DND-41 (cell line): Measurements from ENCODE around the gene METTL26.

ENCODE experiments used
- ATAC-seq: fragments of 200-7000 bp; cut with Tn5 transposase; 3 replicates; pipeline ENCODE4 v1.9.1; 2021; ENCODE audit warnings: low read depth; ENCODE audit not compliant: insufficient read depth
- DNase-seq: peaks from one replicate; pipeline ENCODE4 v3.0.0-alpha.2; 2020
- H2AFZ ChIP-seq: 2 replicates; pipeline ENCODE4 v1.6.0; 2012; ENCODE audit warnings: low read depth, low read length
- H3K27ac ChIP-seq: 2 replicates; pipeline ENCODE4 v1.5.1; 2012; ENCODE audit warnings: low read length, inconsistent platforms
- H3K27me3 ChIP-seq: fragments of 200-600 bp; sonication (generic); 2 replicates; pipeline ENCODE4 v1.6.0; 2012; ENCODE audit warnings: low read length, mild to moderate bottlenecking, inconsistent platforms; ENCODE audit not compliant: insufficient read depth, poor library complexity
- H3K36me3 ChIP-seq: 2 replicates; pipeline ENCODE4 v1.5.1; 2012; ENCODE audit warnings: low read length, inconsistent platforms; ENCODE audit not compliant: insufficient read depth
- H3K4me1 ChIP-seq: 2 replicates; pipeline ENCODE4 v1.5.1; 2012; ENCODE audit warnings: mild to moderate bottlenecking, low read length; ENCODE audit not compliant: insufficient read depth
- H3K4me2 ChIP-seq: 2 replicates; pipeline ENCODE4 v1.6.0; 2012; ENCODE audit warnings: mild to moderate bottlenecking, moderate library complexity, low read length, inconsistent platforms; ENCODE audit not compliant: insufficient read depth
- H3K4me3 ChIP-seq, 2 experiments: fragments of 200-600 bp in 1 of 2; shearing (Covaris generic) in 1 of 2; 2 replicates each; pipeline ENCODE4 v1.5.1; 2012 to 2016; ENCODE audit warnings: inconsistent platforms in 2 of 2, low read length in 2 of 2, mild to moderate bottlenecking in 2 of 2, low read depth in 1 of 2, moderate library complexity in 1 of 2
- H3K79me2 ChIP-seq: 2 replicates; pipeline ENCODE4 v1.6.0; 2012; ENCODE audit warnings: low read length, inconsistent platforms; ENCODE audit not compliant: insufficient read depth
- H3K9ac ChIP-seq: 2 replicates; pipeline ENCODE4 v1.6.0; 2012; ENCODE audit warnings: low read depth, mild to moderate bottlenecking, inconsistent platforms, low read length, moderate library complexity
- H3K9me3 ChIP-seq: 2 replicates; pipeline ENCODE4 v1.5.1; 2012; ENCODE audit warnings: low read length, moderate library complexity, mild to moderate bottlenecking, inconsistent platforms; ENCODE audit not compliant: insufficient read depth, severe bottlenecking
- H4K20me1 ChIP-seq: 2 replicates; pipeline ENCODE4 v1.6.0; 2012; ENCODE audit warnings: low read length; ENCODE audit not compliant: insufficient read depth
- EZH2 ChIP-seq: IDR thresholded peaks from 3 replicates; pipeline ENCODE4 v1.6.1; 2012; ENCODE audit warnings: borderline replicate concordance, low read depth, mild to moderate bottlenecking, moderate library complexity, low read length, inconsistent platforms; ENCODE audit not compliant: severe bottlenecking
- TF ChIP-seq, protein P1 (sequence below): IDR thresholded peaks from 2 replicates; pipeline ENCODE4 v1.5.1; 2012; ENCODE audit warnings: borderline replicate concordance, low read length, moderate library complexity, mild to moderate bottlenecking; ENCODE audit not compliant: poor library complexity, severe bottlenecking; ENCODE audit errors: extremely low read depth

METTL26 gene

DNA sequence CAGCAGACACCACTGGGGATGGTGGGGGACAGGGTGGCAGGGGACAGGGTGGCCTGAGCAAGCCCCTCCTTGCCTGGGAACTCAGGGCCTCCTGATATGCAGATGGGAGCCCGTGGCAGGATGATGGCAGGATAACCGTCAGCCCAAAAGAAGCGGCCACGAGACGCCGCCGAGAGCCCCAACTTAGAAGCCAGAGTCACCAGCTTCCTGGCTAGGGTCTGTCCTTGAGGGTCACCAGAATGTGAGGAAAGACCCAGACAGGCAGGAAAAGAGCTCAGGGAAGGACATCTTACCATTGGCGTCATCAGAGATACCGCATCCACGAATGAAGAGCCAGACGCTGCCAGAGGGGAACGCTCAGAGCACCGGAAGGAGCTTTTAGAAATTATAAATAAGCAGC lies 26.8 kb downstream of the METTL26 start:
- no peak for TF ChIP-seq EZH2
- TF ChIP-seq, protein P1, sequence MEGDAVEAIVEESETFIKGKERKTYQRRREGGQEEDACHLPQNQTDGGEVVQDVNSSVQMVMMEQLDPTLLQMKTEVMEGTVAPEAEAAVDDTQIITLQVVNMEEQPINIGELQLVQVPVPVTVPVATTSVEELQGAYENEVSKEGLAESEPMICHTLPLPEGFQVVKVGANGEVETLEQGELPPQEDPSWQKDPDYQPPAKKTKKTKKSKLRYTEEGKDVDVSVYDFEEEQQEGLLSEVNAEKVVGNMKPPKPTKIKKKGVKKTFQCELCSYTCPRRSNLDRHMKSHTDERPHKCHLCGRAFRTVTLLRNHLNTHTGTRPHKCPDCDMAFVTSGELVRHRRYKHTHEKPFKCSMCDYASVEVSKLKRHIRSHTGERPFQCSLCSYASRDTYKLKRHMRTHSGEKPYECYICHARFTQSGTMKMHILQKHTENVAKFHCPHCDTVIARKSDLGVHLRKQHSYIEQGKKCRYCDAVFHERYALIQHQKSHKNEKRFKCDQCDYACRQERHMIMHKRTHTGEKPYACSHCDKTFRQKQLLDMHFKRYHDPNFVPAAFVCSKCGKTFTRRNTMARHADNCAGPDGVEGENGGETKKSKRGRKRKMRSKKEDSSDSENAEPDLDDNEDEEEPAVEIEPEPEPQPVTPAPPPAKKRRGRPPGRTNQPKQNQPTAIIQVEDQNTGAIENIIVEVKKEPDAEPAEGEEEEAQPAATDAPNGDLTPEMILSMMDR: no peak
- DNase-seq (no peak), ATAC-seq (no peak)
- Histone ChIP-seq H2AFZ (no peak overlapping the region), H4K20me1 (peaks cover 15% of the 10 kb centered on the region; the same call in 1 of the 2 replicates), H3K4me2 (no peak overlapping the region), H3K27ac (no peak overlapping the region), H3K9me3 (no peaks in the 10 kb centered on the region), H3K9ac (no peak overlapping the region), H3K36me3 (no peaks in the 10 kb centered on the region; the same call in 1 of the 2 replicates), H3K27me3 (no peaks in the 10 kb centered on the region), H3K4me1 (no peaks in the 10 kb centered on the region), H3K79me2 (peaks cover 37% of the 10 kb centered on the region), H3K4me3 (no peak overlapping the region)

DNA sequence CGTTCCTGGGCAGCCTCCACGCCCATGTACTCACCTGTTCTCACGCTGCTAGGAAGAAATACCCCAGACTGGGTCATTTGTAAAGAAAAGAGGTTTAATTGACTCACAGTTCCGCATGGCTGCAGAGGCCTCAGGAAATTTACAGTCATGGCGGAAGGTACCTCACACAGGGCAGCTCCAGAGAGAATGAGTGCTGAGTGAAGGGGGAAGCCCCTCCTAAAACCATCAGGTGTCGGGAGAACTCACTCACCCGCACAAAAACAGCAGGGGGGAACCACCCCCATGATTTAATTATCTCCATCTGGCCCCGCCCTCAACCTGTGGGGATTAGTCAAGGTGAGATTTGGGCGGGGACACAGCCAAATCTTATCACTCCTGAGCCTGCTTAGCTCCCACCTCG lies 28.1 kb downstream of the METTL26 start:
- H3K27ac ChIP-seq: no peak overlapping the region
- no peaks in the 10 kb centered on the region; the same call in 1 of the 2 replicates for H3K36me3 ChIP-seq
- no peak overlapping the region for H3K9ac ChIP-seq
- H3K9me3 ChIP-seq: no peaks in the 10 kb centered on the region
- no peak for DNase-seq
- TF ChIP-seq, protein P1: no peak
- no peak for TF ChIP-seq EZH2
- H3K79me2 ChIP-seq: peaks cover 34% of the 10 kb centered on the region
- H3K4me3 ChIP-seq: no peak overlapping the region
- ATAC-seq: no peak
- H3K27me3 ChIP-seq: no peaks in the 10 kb centered on the region
- H4K20me1 ChIP-seq: peaks cover 15% of the 10 kb centered on the region; the same call in 1 of the 2 replicates
- no peaks in the 10 kb centered on the region for H3K4me1 ChIP-seq
- H3K4me2 ChIP-seq: no peak overlapping the region
- H2AFZ ChIP-seq: no peak overlapping the region

DNA sequence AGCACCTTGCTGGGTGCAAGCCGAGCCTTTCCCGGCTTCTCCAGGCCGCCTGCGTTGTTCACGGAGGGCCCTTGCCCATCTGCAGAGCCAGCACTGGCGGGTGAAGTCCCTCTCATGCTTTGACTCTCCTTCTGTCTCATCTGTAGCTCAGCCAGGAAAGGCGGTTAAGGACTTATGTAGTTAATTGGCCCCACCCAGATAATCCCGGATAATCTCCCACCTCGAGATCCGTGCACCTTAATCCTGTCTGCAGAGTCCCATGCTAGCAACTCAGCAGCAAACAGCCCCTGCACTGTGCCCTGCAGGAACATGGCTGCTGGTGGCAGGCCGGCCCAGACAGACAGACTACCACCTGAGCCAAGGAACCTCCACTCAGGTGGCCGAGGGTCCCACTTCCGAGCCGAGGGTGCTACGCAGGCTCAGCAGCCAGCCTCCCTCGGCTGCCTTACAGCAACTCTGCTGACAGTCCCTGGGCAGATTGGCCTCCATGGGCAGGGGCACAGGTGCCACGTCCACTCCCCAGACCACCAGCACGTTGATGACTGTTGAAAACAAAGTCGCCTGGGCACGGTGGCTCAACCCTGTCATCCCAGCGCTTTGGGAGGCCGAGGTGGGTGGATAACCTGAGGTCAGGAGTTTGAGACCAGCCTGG lies 29.3 kb downstream of the METTL26 start:
- no peak overlapping the region for H3K4me2 ChIP-seq
- H3K4me1 ChIP-seq: no peaks in the 10 kb centered on the region
- TF ChIP-seq, protein P1: no peak
- no peak for TF ChIP-seq EZH2
- H3K27ac ChIP-seq: no peak overlapping the region
- no peak overlapping the region for H3K9ac ChIP-seq
- ATAC-seq: no peak
- H3K9me3 ChIP-seq: no peaks in the 10 kb centered on the region
- H3K79me2 ChIP-seq: peaks cover 37% of the 10 kb centered on the region
- H4K20me1 ChIP-seq: peaks cover 15% of the 10 kb centered on the region; the same call in 1 of the 2 replicates
- H3K36me3 ChIP-seq: no peaks in the 10 kb centered on the region; the same call in 1 of the 2 replicates
- no peak overlapping the region for H3K4me3 ChIP-seq
- H3K27me3 ChIP-seq: no peaks in the 10 kb centered on the region
- DNase-seq: no peak
- H2AFZ ChIP-seq: no peak overlapping the region
